ENCODE results near the gene GRM4. TPM values are rescaled to one million over a fixed set of nuclear protein-coding genes. Genes with fewer than 3 reads are reported as not detected.
A peak's percentile ranks its signal among the peaks of the same experiment; 100 is the strongest.

Gene GRM4
- total and polyA plus RNA-seq, 9 of the 15 experiments (the other 6 are each of a cell fraction or from before 2014, with no cell fraction given) = 0.18 TPM; not detected in 8

- FAIRE-seq (no peak), ATAC-seq (no peak), DNase-seq (ENCODE audit: extremely low read depth in 1 of 4, low spot score in 3 of 4) (no peak)
- H3K79me2 ChIP-seq (ENCODE audit: control insufficient read depth, insufficient read depth, low read length) = no peaks in the 10 kb centered on the region
- ChIA-PET CTCF (ENCODE audit: low intra/inter-chr PET ratio) (no interaction called here), POLR2A (interaction anchor here (0.5 to 0.7 kb wide), 4 partner anchors 37 to 1867 kb away, joined by 3 to 5 read pairs (median 3); no protein-coding TSS in a partner anchor)
- H3K4me1 ChIP-seq (replicated peaks in 1 of 2; ENCODE audit: control insufficient read depth in 2 of 2, insufficient read depth in 2 of 2, low read length in 2 of 2) = peaks cover 0 to 4% of the 10 kb centered on the region in 2 experiments; a peak in 1 of 5 replicates
- no TSS peak for BruUV-seq (replicated peaks)
- H3K9me3 ChIP-seq (replicated peaks; ENCODE audit: control insufficient read depth, insufficient read depth, low read depth, low read length) = no peaks in the 10 kb centered on the region
- no peaks in the 10 kb centered on the region for H3K36me3 ChIP-seq (ENCODE audit: control insufficient read depth, insufficient read depth, low read length)
- H3K27me3 ChIP-seq (ENCODE audit: control insufficient read depth in 2 of 2, insufficient read depth in 2 of 2, low read length in 2 of 2) = peaks cover 31 to 89% of the 10 kb centered on the region in 2 experiments; a peak in 4 of 5 replicates
- intact Hi-C loops (cut with micrococcal nuclease) = no loop called here
- no peak overlapping the region for H3K27ac ChIP-seq (ENCODE audit: extremely low read depth, low read depth, low read length)
- in situ Hi-C loops (cut with MboI) = no loop called here
- H4K20me1 ChIP-seq (replicated peaks; ENCODE audit: control insufficient read depth, insufficient read depth, low read length) = peaks cover 31% of the 10 kb centered on the region
- H3K9me1 ChIP-seq (ENCODE audit: control insufficient read depth, insufficient read depth, low read length) = no peaks in the 10 kb centered on the region
- H3K4me2 ChIP-seq (ENCODE audit: insufficient read depth, low read length) = no peak overlapping the region
- H3K9ac ChIP-seq (ENCODE audit: insufficient read depth in 1 of 2, low read depth in 2 of 2, low read length in 2 of 2) = no peak overlapping the region
- no peak overlapping the region for H2AFZ ChIP-seq (ENCODE audit: low read depth, low read length)
- TF ChIP-seq SETDB1 (IDR thresholded peaks at IDR 0.05; ENCODE audit: low read length) = no peak
- TF ChIP-seq HSF4 (CRISPR knock-in tag; IDR thresholded peaks at IDR 0.05; ENCODE audit: borderline replicate concordance) = no peak
- TF ChIP-seq KDM5B (IDR thresholded peaks at IDR 0.05; ENCODE audit: insufficient replicate concordance, low read depth, low read length) = no peak
- TF ChIP-seq MYBL2 (IDR thresholded peaks at IDR 0.05; ENCODE audit: low read depth) = no peak
- TF ChIP-seq MYBL2 (CRISPR knock-in tag; IDR thresholded peaks at IDR 0.05; ENCODE audit: borderline replicate concordance) = no peak
- H3K4me3 ChIP-seq = no peak overlapping the region
- under 1% methylated on average over 8 of the region's 8 CpGs for WGBS (ENCODE audit: insufficient coverage, low coverage, missing lambda C conversion rate)
Observed at GRCh38 chr6:34096814-34097213, 49.1 kb downstream of the GRM4 start.

GRCh38 chr6:34096193-34096592, 49.7 kb downstream of the GRM4 start:
- Histone ChIP-seq H3K4me3 (no peak overlapping the region), H3K9me1 (ENCODE audit: control insufficient read depth, insufficient read depth, low read length) (no peaks in the 10 kb centered on the region), H3K27me3 (ENCODE audit: control insufficient read depth in 2 of 2, insufficient read depth in 2 of 2, low read length in 2 of 2) (peaks cover 27 to 89% of the 10 kb centered on the region in 2 experiments; a peak in 4 of 5 replicates), H3K36me3 (ENCODE audit: control insufficient read depth, insufficient read depth, low read length) (no peaks in the 10 kb centered on the region), H3K79me2 (ENCODE audit: control insufficient read depth, insufficient read depth, low read length) (no peaks in the 10 kb centered on the region), H4K20me1 (replicated peaks; ENCODE audit: control insufficient read depth, insufficient read depth, low read length) (peaks cover 25% of the 10 kb centered on the region), H3K9me3 (replicated peaks; ENCODE audit: control insufficient read depth, insufficient read depth, low read depth, low read length) (no peaks in the 10 kb centered on the region), H3K27ac (ENCODE audit: extremely low read depth, low read depth, low read length) (no peak overlapping the region), H3K4me1 (replicated peaks in 1 of 2; ENCODE audit: control insufficient read depth in 2 of 2, insufficient read depth in 2 of 2, low read length in 2 of 2) (peaks cover 0 to 9% of the 10 kb centered on the region in 2 experiments; a peak in 1 of 5 replicates), H3K9ac (ENCODE audit: insufficient read depth in 1 of 2, low read depth in 2 of 2, low read length in 2 of 2) (no peak overlapping the region), H2AFZ (ENCODE audit: low read depth, low read length) (no peak overlapping the region), H3K4me2 (ENCODE audit: insufficient read depth, low read length) (no peak overlapping the region)
- intact Hi-C loops (cut with micrococcal nuclease) = no loop called here
- FAIRE-seq = no peak
- POLR2A ChIA-PET = interaction anchor here (0.6 kb wide), 1 partner anchor 1867 kb away, joined by 3 read pairs; no protein-coding TSS in a partner anchor
- CTCF ChIA-PET (ENCODE audit: low intra/inter-chr PET ratio) = no interaction called here
- DNase-seq (ENCODE audit: extremely low read depth in 1 of 4, low spot score in 3 of 4) = no peak
- in situ Hi-C loops (cut with MboI) = no loop called here
- BruUV-seq (replicated peaks) = no TSS peak
- no peak for TF ChIP-seq GABPB2 (CRISPR knock-in tag; conservative IDR thresholded peaks at IDR 0.05)
- TF ChIP-seq ZFP36 (IDR thresholded peaks at IDR 0.05; ENCODE audit: low read depth, low read length, partially characterized antibody) = peak; percentile 82
- TF ChIP-seq TAF7 (tag; IDR thresholded peaks at IDR 0.05) = no peak
- no peak for TF ChIP-seq MTF1 (CRISPR knock-in tag; IDR thresholded peaks at IDR 0.05; ENCODE audit: borderline replicate concordance)
- no peak for TF ChIP-seq MEF2A (IDR thresholded peaks at IDR 0.05; ENCODE audit: control insufficient read depth, low read depth, low read length)
- TF ChIP-seq TEAD2 (tag; IDR thresholded peaks at IDR 0.05) = no peak
- WGBS (ENCODE audit: insufficient coverage, low coverage, missing lambda C conversion rate) = 1% methylated on average over 5 of the region's 5 CpGs
- no peak for ATAC-seq
